ENCODE measurements around the gene FLNA. TPM values are rescaled to one million over a fixed set of nuclear protein-coding genes. Genes with fewer than 3 reads are reported as not detected.
"Not testable (repeated sequence)": the region's sequence is repeated elsewhere in the genome, so short reads cannot be mapped to it uniquely, and the experiment has no call there.

Gene FLNA
- total RNA-seq, 1 experiment from 2014 or later: 811 TPM

- in situ Hi-C loops (cut with HindIII; ENCODE audit: low sequenced_read_pairs): no loop called here
- no peak for DNase-seq (ENCODE audit: low spot score)
These were observed 23.8 kb downstream of the FLNA start for GRCh38 chrX:154350429-154351182.

- in situ Hi-C loops (cut with HindIII; ENCODE audit: low sequenced_read_pairs): no loop called here
- no peak for DNase-seq (ENCODE audit: low spot score)
These were observed 24.5 kb downstream of the FLNA start for GRCh38 chrX:154349979-154350378.

GRCh38 chrX:154349359-154349935 lies 25.0 kb downstream of the FLNA start:
- in situ Hi-C loops (cut with HindIII; ENCODE audit: low sequenced_read_pairs): no loop called here
- DNase-seq (ENCODE audit: low spot score): no peak

- in situ Hi-C loops (cut with HindIII; ENCODE audit: low sequenced_read_pairs): no loop called here
- no peak for DNase-seq (ENCODE audit: low spot score)
These were observed 25.6 kb downstream of the FLNA start for GRCh38 chrX:154348646-154349358.

- in situ Hi-C loops (cut with HindIII; ENCODE audit: low sequenced_read_pairs): no loop called here
- no peak for DNase-seq (ENCODE audit: low spot score)
These were observed 26.3 kb downstream of the FLNA start for GRCh38 chrX:154348114-154348531.

GRCh38 chrX:154343620-154344019 lies 30.8 kb downstream of the FLNA start:
- in situ Hi-C loops (cut with HindIII; ENCODE audit: low sequenced_read_pairs); DNase-seq (ENCODE audit: low spot score): not testable (repeated sequence)

- DNase-seq (ENCODE audit: low spot score); in situ Hi-C loops (cut with HindIII; ENCODE audit: low sequenced_read_pairs): not testable (repeated sequence)
These were observed 31.4 kb downstream of the FLNA start for GRCh38 chrX:154343063-154343462.

- in situ Hi-C loops (cut with HindIII; ENCODE audit: low sequenced_read_pairs); DNase-seq (ENCODE audit: low spot score): not testable (repeated sequence)
These were observed 32.8 kb downstream of the FLNA start for GRCh38 chrX:154341399-154342298.

- in situ Hi-C loops (cut with HindIII; ENCODE audit: low sequenced_read_pairs): no loop called here
- DNase-seq (ENCODE audit: low spot score): no peak
These were observed 39.9 kb downstream of the FLNA start for GRCh38 chrX:154334496-154334895.

- no peak for DNase-seq (ENCODE audit: low spot score)
- in situ Hi-C loops (cut with HindIII; ENCODE audit: low sequenced_read_pairs): no loop called here
These were observed 40.6 kb downstream of the FLNA start for GRCh38 chrX:154333837-154334271.

GRCh38 chrX:154333116-154333515 lies 41.3 kb downstream of the FLNA start:
- DNase-seq (ENCODE audit: low spot score): no peak
- in situ Hi-C loops (cut with HindIII; ENCODE audit: low sequenced_read_pairs): no loop called here

GRCh38 chrX:154332561-154332960 lies 41.9 kb downstream of the FLNA start:
- no peak for DNase-seq (ENCODE audit: low spot score)
- in situ Hi-C loops (cut with HindIII; ENCODE audit: low sequenced_read_pairs): no loop called here

GRCh38 chrX:154329294-154329693 lies 45.1 kb downstream of the FLNA start:
- in situ Hi-C loops (cut with HindIII; ENCODE audit: low sequenced_read_pairs): no loop called here
- no peak for DNase-seq (ENCODE audit: low spot score)

GRCh38 chrX:154328646-154329045 lies 45.8 kb downstream of the FLNA start:
- no peak for DNase-seq (ENCODE audit: low spot score)
- in situ Hi-C loops (cut with HindIII; ENCODE audit: low sequenced_read_pairs): no loop called here

- no peak for DNase-seq (ENCODE audit: low spot score)
- in situ Hi-C loops (cut with HindIII; ENCODE audit: low sequenced_read_pairs): no loop called here
These were observed 47.2 kb downstream of the FLNA start for GRCh38 chrX:154327038-154327820.

- DNase-seq (ENCODE audit: low spot score): no peak
- in situ Hi-C loops (cut with HindIII; ENCODE audit: low sequenced_read_pairs): no loop called here
These were observed 48.9 kb downstream of the FLNA start for GRCh38 chrX:154325541-154325940.

- in situ Hi-C loops (cut with HindIII; ENCODE audit: low sequenced_read_pairs): no loop called here
- DNase-seq (ENCODE audit: low spot score): no peak
These were observed 50.9 kb downstream of the FLNA start for GRCh38 chrX:154323537-154323936.

- in situ Hi-C loops (cut with HindIII; ENCODE audit: low sequenced_read_pairs): no loop called here
- no peak for DNase-seq (ENCODE audit: low spot score)
These were observed 51.5 kb downstream of the FLNA start for GRCh38 chrX:154322890-154323289.

- in situ Hi-C loops (cut with HindIII; ENCODE audit: low sequenced_read_pairs): no loop called here
- peak; percentile 40 for DNase-seq (ENCODE audit: low spot score)
These were observed 52.8 kb downstream of the FLNA start for GRCh38 chrX:154321594-154321993.

Data from G401 (cell line).